Prostate gland (tissue), 2 donors: ENCODE results near the gene INPP4B.

Experiments
- CTCF ChIP-seq, 4 experiments: fragments of 200-600 bp in 2 of 4; fragments of 450-650 bp in 2 of 4; sonication (generic) in 2 of 4; IDR thresholded peaks; 1 replicate in 3 of 4; 2 replicates in 1 of 4; pipeline ENCODE4 v1.5.1; 2016 to 2019; ENCODE audit warnings: antibody characterized with exemption in 4 of 4, mild to moderate bottlenecking in 2 of 4, moderate library complexity in 2 of 4
- POLR2A ChIP-seq: fragments of 450-650 bp; IDR thresholded peaks from one replicate; pipeline ENCODE4 v1.6.1; 2016; ENCODE audit warnings: antibody characterized with exemption, mild to moderate bottlenecking

GRCh38 chr4:142262956-142263355 is 583.1 kb downstream of the INPP4B start:
- no peak for TF ChIP-seq CTCF (IDR thresholded peaks at IDR 0.05)
- TF ChIP-seq POLR2A: no peak
